DOHH2 (cell line): ENCODE results near the gene RGS9BP.
A peak's percentile ranks its signal among the peaks of the same experiment; 100 is the strongest.

ENCODE experiments used
- H3F3A ChIP-seq: fragments of 200-600 bp; sonication (generic), shearing (Covaris generic); 2 replicates; pipeline ENCODE4 v1.6.0; 2016; ENCODE audit warnings: antibody characterized with exemption, mild to moderate bottlenecking; ENCODE audit not compliant: control insufficient read depth, insufficient read depth
- H3K27ac ChIP-seq: fragments of 200-600 bp; sonication (generic); 2 replicates; pipeline ENCODE4 v1.5.1; 2014; ENCODE audit warnings: low read depth, mild to moderate bottlenecking, low read length, moderate library complexity
- H3K27me3 ChIP-seq: fragments of 200-600 bp; sonication (generic); 2 replicates; pipeline ENCODE4 v1.6.1; 2014; ENCODE audit warnings: mild to moderate bottlenecking, low read length, mixed read lengths; ENCODE audit not compliant: control insufficient read depth
- H3K36me3 ChIP-seq: fragments of 200-600 bp; sonication (generic); 2 replicates; pipeline ENCODE4 v1.6.1; 2014; ENCODE audit warnings: mild to moderate bottlenecking, low read length, moderate library complexity, mixed read lengths; ENCODE audit not compliant: control insufficient read depth
- H3K4me1 ChIP-seq: fragments of 200-600 bp; sonication (generic); 2 replicates; pipeline ENCODE4 v1.6.1; 2014; ENCODE audit warnings: mild to moderate bottlenecking, low read length, mixed read lengths; ENCODE audit not compliant: control insufficient read depth
- H3K4me2 ChIP-seq: fragments of 200-600 bp; sonication (generic); 2 replicates; pipeline ENCODE4 v1.6.0; 2014; ENCODE audit warnings: mild to moderate bottlenecking, low read length, moderate library complexity
- H3K4me3 ChIP-seq: fragments of 200-600 bp; sonication (generic); 2 replicates; pipeline ENCODE4 v1.5.1; 2014; ENCODE audit warnings: mild to moderate bottlenecking, low read length, mixed read lengths
- H3K79me2 ChIP-seq: fragments of 200-600 bp; sonication (generic); 2 replicates; pipeline ENCODE4 v1.6.1; 2014; ENCODE audit warnings: mild to moderate bottlenecking, low read length, mixed read lengths; ENCODE audit not compliant: control insufficient read depth
- H3K9me2 ChIP-seq: fragments of 200-600 bp; sonication (generic); replicated peaks from 2 replicates; pipeline ENCODE4 v1.6.1; 2014; ENCODE audit warnings: mild to moderate bottlenecking, low read length, mixed read lengths; ENCODE audit not compliant: control insufficient read depth
- H3K9me3 ChIP-seq: fragments of 200-600 bp; sonication (generic); 2 replicates; pipeline ENCODE4 v1.6.1; 2014; ENCODE audit warnings: antibody characterized with exemption, low read length, mixed read lengths; ENCODE audit not compliant: control insufficient read depth, insufficient read depth
- H4K20me1 ChIP-seq: fragments of 200-600 bp; sonication (generic); 2 replicates; pipeline ENCODE4 v1.6.0; 2014; ENCODE audit warnings: low read depth, mild to moderate bottlenecking, antibody characterized with exemption, low read length, moderate library complexity; ENCODE audit not compliant: control insufficient read depth, insufficient read depth
- CTCF ChIP-seq: fragments of 200-600 bp; sonication (generic); IDR thresholded peaks from one replicate; pipeline ENCODE4 v1.5.1; 2014; ENCODE audit warnings: antibody characterized with exemption, mild to moderate bottlenecking, low read depth, low read length; ENCODE audit not compliant: poor library complexity, severe bottlenecking
- EZH2phosphoT487 ChIP-seq: fragments of 200-600 bp; sonication (generic); IDR thresholded peaks from 2 replicates; pipeline ENCODE4 v1.6.1; 2017; ENCODE audit warnings: borderline replicate concordance, mild to moderate bottlenecking, antibody characterized with exemption, low read length, moderate library complexity, mixed read lengths

The RGS9BP gene

GRCh38 chr19:32673573-32673972, 2.1 kb upstream of the RGS9BP start:
- Histone ChIP-seq H3K27ac (no peak overlapping the region), H3K36me3 (peaks cover 16% of the 10 kb centered on the region; the same call in 1 of the 2 replicates), H3K27me3 (no peaks in the 10 kb centered on the region), H4K20me1 (peaks cover 21% of the 10 kb centered on the region), H3K9me2 (no peaks in the 10 kb centered on the region), H3K9me3 (no peaks in the 10 kb centered on the region), H3K4me2 (peak overlapping the region; percentile 97), H3K4me3 (peak overlapping the region; percentile 91), H3K79me2 (peaks cover 62% of the 10 kb centered on the region), H3K4me1 (peaks cover 23% of the 10 kb centered on the region), H3F3A (no peaks in the 10 kb centered on the region)
- TF ChIP-seq EZH2phosphoT487, result no peak
- TF ChIP-seq CTCF, result no peak

GRCh38 chr19:32674153-32674930, 1.3 kb upstream of the RGS9BP start:
- no peaks in the 10 kb centered on the region for H3K9me3 ChIP-seq
- H3K9me2 ChIP-seq, result no peaks in the 10 kb centered on the region
- no peak overlapping the region; the same call in 1 of the 2 replicates for H3K27ac ChIP-seq
- H3K79me2 ChIP-seq, result peaks cover 54% of the 10 kb centered on the region
- peak overlapping the region; percentile 97 for H3K4me2 ChIP-seq
- H3K4me3 ChIP-seq, result peak overlapping the region; percentile 91
- no peak for TF ChIP-seq CTCF
- no peak for TF ChIP-seq EZH2phosphoT487
- peaks cover 23% of the 10 kb centered on the region for H3K4me1 ChIP-seq
- peaks cover 13% of the 10 kb centered on the region; the same call in 1 of the 2 replicates for H3K36me3 ChIP-seq
- no peaks in the 10 kb centered on the region for H3F3A ChIP-seq
- H4K20me1 ChIP-seq, result peaks cover 19% of the 10 kb centered on the region
- H3K27me3 ChIP-seq, result no peaks in the 10 kb centered on the region

- TF ChIP-seq CTCF (no peak), EZH2phosphoT487 (no peak)
- H3K9me2 ChIP-seq, result no peaks in the 10 kb centered on the region
- peak within 1 kb of the TSS; percentile 97 for H3K4me2 ChIP-seq
- H3F3A ChIP-seq, result no peaks in the 10 kb centered on the region
- peak within 1 kb of the TSS; percentile 91 for H3K4me3 ChIP-seq
- H4K20me1 ChIP-seq, result peaks cover 17% of the 10 kb centered on the region
- no peak within 1 kb of the TSS; the same call in 1 of the 2 replicates for H3K27ac ChIP-seq
- peaks cover 23% of the 10 kb centered on the region for H3K4me1 ChIP-seq
- no peaks in the 10 kb centered on the region for H3K9me3 ChIP-seq
- H3K79me2 ChIP-seq, result peaks cover 46% of the 10 kb centered on the region
- H3K36me3 ChIP-seq, result peaks cover 13% of the 10 kb centered on the region; the same call in 1 of the 2 replicates
- H3K27me3 ChIP-seq, result no peaks in the 10 kb centered on the region
Observed at GRCh38 chr19:32674931-32675719, 523 bp upstream of the RGS9BP start, which contains the start of gene ANKRD27. Gene ANKRD27, minus strand, starts transcription at chr19:32675180. Its CDS starts 16,165 bp downstream, at chr19:32659015.
